Muscle layer of duodenum (tissue), 2 donors: ENCODE results near the gene C5AR2.

Experiments used
- H3K27ac ChIP-seq: one replicate; pipeline ENCODE4 v1.7.0; 2013; ENCODE audit warnings: mild to moderate bottlenecking, low read length
- H3K27me3 ChIP-seq: one replicate; pipeline ENCODE4 v1.7.0; 2013; ENCODE audit warnings: low read depth, mild to moderate bottlenecking, control low read depth, low read length
- H3K36me3 ChIP-seq, 2 donors: one replicate each; pipeline ENCODE4 v1.7.0; 2013; ENCODE audit warnings: low read length in 2 of 2, control low read depth in 1 of 2, mild to moderate bottlenecking in 1 of 2; ENCODE audit not compliant: insufficient read depth in 2 of 2, control insufficient read depth in 1 of 2
- H3K4me1 ChIP-seq, 2 donors: one replicate each; pipeline ENCODE4 v1.7.0; 2013; ENCODE audit warnings: low read length in 2 of 2, mild to moderate bottlenecking in 2 of 2, control low read depth in 1 of 2, moderate library complexity in 1 of 2; ENCODE audit not compliant: insufficient read depth in 2 of 2, control insufficient read depth in 1 of 2
- H3K4me3 ChIP-seq, 2 donors: one replicate each; pipeline ENCODE4 v1.7.0; 2013; ENCODE audit warnings: low read length in 2 of 2, low read depth in 1 of 2, mild to moderate bottlenecking in 1 of 2
- H3K9me3 ChIP-seq, 2 donors: one replicate each; pipeline ENCODE4 v1.7.0; 2013; ENCODE audit warnings: low read length in 2 of 2, control low read depth in 1 of 2, mild to moderate bottlenecking in 1 of 2; ENCODE audit not compliant: control insufficient read depth in 1 of 2
- donor health status: healthy.

Gene C5AR2

GRCh38 chr19:47348819-47349795 is 17.1 kb downstream of the C5AR2 start, which contains the start of gene DHX34:
Gene DHX34, plus strand, starts transcription at chr19:47349315. Its CDS starts 3,716 bp downstream, at chr19:47353031.
- Histone ChIP-seq H3K27ac (peak within 1 kb of the TSS; percentile 91), H3K36me3 (peaks cover 14 to 15% of the 10 kb centered on the region in 2 donors), H3K4me1 (peaks cover 5 to 8% of the 10 kb centered on the region in 2 donors), H3K9me3 (no peaks in the 10 kb centered on the region), H3K27me3 (no peaks in the 10 kb centered on the region), H3K4me3 (peak within 1 kb of the TSS; percentile 94 to 96)

- peaks cover 5 to 8% of the 10 kb centered on the region in 2 donors for H3K4me1 ChIP-seq
- no peaks in the 10 kb centered on the region for H3K9me3 ChIP-seq
- no peak overlapping the region for H3K27ac ChIP-seq
- no peak overlapping the region for H3K4me3 ChIP-seq
- no peaks in the 10 kb centered on the region for H3K27me3 ChIP-seq
- H3K36me3 ChIP-seq: peaks cover 25 to 28% of the 10 kb centered on the region in 2 donors
These were observed 18.7 kb downstream of the C5AR2 start for GRCh38 chr19:47350630-47351029.

GRCh38 chr19:47351548-47351947 is 19.6 kb downstream of the C5AR2 start:
- H3K27me3 ChIP-seq: no peaks in the 10 kb centered on the region
- H3K36me3 ChIP-seq: peaks cover 28 to 35% of the 10 kb centered on the region in 2 donors
- peaks cover 5 to 8% of the 10 kb centered on the region in 2 donors for H3K4me1 ChIP-seq
- H3K9me3 ChIP-seq: no peaks in the 10 kb centered on the region
- H3K4me3 ChIP-seq: no peak overlapping the region
- H3K27ac ChIP-seq: no peak overlapping the region

GRCh38 chr19:47352095-47352494 is 20.1 kb downstream of the C5AR2 start:
- peaks cover 31 to 41% of the 10 kb centered on the region in 2 donors for H3K36me3 ChIP-seq
- H3K27me3 ChIP-seq: no peaks in the 10 kb centered on the region
- peaks cover 5 to 8% of the 10 kb centered on the region in 2 donors for H3K4me1 ChIP-seq
- no peak overlapping the region for H3K4me3 ChIP-seq
- H3K27ac ChIP-seq: no peak overlapping the region
- no peaks in the 10 kb centered on the region for H3K9me3 ChIP-seq

GRCh38 chr19:47353307-47353712 is 21.3 kb downstream of the C5AR2 start:
- H3K36me3 ChIP-seq: peaks cover 41 to 53% of the 10 kb centered on the region in 2 donors
- no peak overlapping the region for H3K4me3 ChIP-seq
- peaks cover 5 to 8% of the 10 kb centered on the region in 2 donors for H3K4me1 ChIP-seq
- H3K9me3 ChIP-seq: no peaks in the 10 kb centered on the region
- no peak overlapping the region for H3K27ac ChIP-seq
- H3K27me3 ChIP-seq: no peaks in the 10 kb centered on the region

- H3K4me3 ChIP-seq: no peak overlapping the region
- H3K27me3 ChIP-seq: no peaks in the 10 kb centered on the region
- peaks cover 53 to 85% of the 10 kb centered on the region in 2 donors for H3K36me3 ChIP-seq
- no peaks in the 10 kb centered on the region for H3K9me3 ChIP-seq
- no peaks in the 10 kb centered on the region for H3K4me1 ChIP-seq
- no peak overlapping the region for H3K27ac ChIP-seq
These were observed 24.9 kb downstream of the C5AR2 start for GRCh38 chr19:47356900-47357299.

GRCh38 chr19:47357788-47358680 is 26.1 kb downstream of the C5AR2 start:
- H3K9me3 ChIP-seq: no peaks in the 10 kb centered on the region
- no peak overlapping the region for H3K4me3 ChIP-seq
- H3K27ac ChIP-seq: no peak overlapping the region
- H3K36me3 ChIP-seq: peaks cover 53 to 88% of the 10 kb centered on the region in 2 donors
- H3K27me3 ChIP-seq: no peaks in the 10 kb centered on the region
- H3K4me1 ChIP-seq: no peaks in the 10 kb centered on the region

GRCh38 chr19:47358936-47359335 is 27.0 kb downstream of the C5AR2 start:
- no peak overlapping the region for H3K27ac ChIP-seq
- no peaks in the 10 kb centered on the region for H3K9me3 ChIP-seq
- H3K4me1 ChIP-seq: no peaks in the 10 kb centered on the region
- peaks cover 49 to 89% of the 10 kb centered on the region in 2 donors for H3K36me3 ChIP-seq
- no peaks in the 10 kb centered on the region for H3K27me3 ChIP-seq
- no peak overlapping the region for H3K4me3 ChIP-seq

- no peaks in the 10 kb centered on the region for H3K9me3 ChIP-seq
- H3K27ac ChIP-seq: no peak overlapping the region
- peaks cover 30 to 80% of the 10 kb centered on the region in 2 donors for H3K36me3 ChIP-seq
- no peaks in the 10 kb centered on the region for H3K4me1 ChIP-seq
- H3K27me3 ChIP-seq: no peaks in the 10 kb centered on the region
- no peak overlapping the region for H3K4me3 ChIP-seq
These were observed 30.3 kb downstream of the C5AR2 start for GRCh38 chr19:47362321-47362720.

GRCh38 chr19:47363758-47364531 is 32.0 kb downstream of the C5AR2 start:
- no peaks in the 10 kb centered on the region for H3K4me1 ChIP-seq

More at GRCh38 chr19:47363758-47364531, 32.0 kb downstream of the C5AR2 start:
- Histone ChIP-seq H3K27ac (no peak overlapping the region), H3K9me3 (no peaks in the 10 kb centered on the region), H3K27me3 (no peaks in the 10 kb centered on the region), H3K4me3 (no peak overlapping the region), H3K36me3 (peaks cover 22 to 70% of the 10 kb centered on the region in 2 donors)
